CD4-positive, alpha-beta T cell treated with Interleukin-10 for 1 hour (primary cell): ENCODE measurements around the gene FAM32A.

Experiments
- DNase-seq: peaks from one replicate; pipeline ENCODE4 v3.0.0-alpha.2; 2020

The FAM32A gene

DNA sequence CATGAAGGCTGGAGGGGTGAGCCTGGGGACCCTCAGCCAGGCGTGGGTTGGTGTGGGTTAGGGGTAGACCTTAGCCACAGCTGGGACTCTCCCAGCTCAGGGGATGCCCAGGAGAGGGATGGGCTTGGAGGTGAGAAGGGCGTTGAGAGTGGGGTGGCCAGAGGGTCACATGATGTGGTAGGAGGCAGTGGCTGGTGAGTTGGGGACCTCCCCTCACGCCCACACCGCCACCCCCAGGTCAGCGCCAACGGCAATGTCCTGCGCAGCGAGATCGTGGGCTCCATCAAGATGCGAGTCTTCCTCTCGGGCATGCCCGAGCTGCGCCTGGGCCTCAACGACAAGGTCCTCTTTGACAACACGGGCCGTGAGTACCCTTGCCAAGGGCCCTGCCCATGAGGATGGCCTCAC is 41.0 kb downstream of the FAM32A start:
- no peak for DNase-seq

DNA sequence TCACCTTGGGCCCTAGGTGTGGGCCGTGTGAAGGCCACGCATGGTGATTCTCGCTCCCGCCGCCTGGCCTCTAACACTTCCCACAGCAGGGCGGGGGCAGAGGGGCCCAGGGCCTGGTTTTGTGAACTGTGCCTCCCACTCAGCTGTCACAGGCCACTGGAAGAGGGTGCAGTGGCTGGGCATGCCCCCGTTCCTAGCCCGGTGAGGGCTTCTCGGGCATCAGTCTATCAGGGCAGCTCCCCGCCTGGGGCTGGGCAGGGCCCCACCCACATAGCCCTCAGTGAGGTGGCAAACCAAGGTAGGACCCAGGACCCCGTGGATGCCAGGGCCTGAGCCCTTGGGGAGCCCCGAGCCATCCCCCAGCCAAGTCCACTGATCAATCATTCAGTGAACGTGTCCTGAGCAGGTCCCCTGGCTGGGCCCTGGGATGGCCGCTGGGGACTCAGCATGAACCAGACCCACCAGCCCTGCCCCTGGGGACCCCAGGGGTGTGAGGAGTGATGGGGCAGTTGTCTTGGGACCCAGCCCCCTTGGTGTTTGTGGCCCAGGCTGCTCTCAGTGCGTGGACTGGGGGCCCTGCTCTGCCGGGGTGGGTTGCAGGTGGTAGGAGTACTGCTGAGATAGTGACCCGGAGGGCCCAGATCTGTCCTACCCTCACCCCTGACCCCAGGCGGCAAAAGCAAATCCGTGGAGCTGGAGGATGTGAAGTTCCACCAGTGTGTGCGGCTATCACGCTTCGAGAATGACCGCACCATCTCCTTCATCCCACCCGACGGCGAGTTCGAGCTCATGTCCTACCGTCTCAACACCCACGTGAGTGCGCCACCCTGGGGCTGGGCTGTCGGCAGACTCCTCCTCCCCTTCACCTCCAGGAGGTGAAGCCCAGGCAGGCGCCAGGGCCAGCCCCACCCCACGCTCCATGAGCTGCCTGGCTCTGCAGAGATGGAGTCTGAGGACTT is 41.9 kb downstream of the FAM32A start:
- DNase-seq, result no peak

DNA sequence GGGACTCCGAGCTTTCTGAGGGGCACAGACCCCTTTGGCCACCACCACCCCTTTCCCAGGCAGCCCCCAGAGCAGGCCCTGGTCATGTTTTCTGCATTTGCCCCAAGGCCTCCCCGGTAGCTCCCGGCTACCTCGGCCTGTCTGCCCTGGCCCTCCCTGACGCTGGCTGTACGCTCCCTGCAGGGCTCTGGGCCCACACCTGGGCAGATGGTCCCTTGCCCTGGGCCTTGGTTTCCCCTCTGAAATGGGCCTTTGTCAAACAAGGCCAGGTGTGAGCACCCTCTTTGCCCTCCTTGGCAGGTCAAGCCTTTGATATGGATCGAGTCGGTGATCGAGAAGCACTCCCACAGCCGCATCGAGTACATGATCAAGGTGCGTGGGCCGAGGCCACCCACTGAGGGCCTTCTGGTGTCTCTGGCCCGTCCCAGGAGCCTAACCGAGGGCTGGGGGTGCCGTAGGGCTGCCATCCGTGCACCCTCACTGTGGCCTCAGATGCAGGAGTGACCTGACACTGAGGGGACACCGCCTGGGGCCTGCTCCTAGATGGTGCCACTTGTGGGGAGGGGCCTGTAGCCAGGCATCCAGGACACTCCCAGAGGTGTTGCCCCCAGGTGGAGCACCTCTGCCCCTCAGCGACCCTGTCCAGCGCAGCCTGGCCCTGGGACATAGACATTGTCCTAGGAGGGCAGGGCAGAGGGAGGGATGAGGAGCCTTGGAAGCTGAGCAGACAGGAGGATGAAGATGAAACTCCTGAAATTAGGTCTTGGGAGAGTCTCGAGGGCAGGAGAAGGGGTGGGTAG is 42.8 kb downstream of the FAM32A start:
- no peak for DNase-seq

DNA sequence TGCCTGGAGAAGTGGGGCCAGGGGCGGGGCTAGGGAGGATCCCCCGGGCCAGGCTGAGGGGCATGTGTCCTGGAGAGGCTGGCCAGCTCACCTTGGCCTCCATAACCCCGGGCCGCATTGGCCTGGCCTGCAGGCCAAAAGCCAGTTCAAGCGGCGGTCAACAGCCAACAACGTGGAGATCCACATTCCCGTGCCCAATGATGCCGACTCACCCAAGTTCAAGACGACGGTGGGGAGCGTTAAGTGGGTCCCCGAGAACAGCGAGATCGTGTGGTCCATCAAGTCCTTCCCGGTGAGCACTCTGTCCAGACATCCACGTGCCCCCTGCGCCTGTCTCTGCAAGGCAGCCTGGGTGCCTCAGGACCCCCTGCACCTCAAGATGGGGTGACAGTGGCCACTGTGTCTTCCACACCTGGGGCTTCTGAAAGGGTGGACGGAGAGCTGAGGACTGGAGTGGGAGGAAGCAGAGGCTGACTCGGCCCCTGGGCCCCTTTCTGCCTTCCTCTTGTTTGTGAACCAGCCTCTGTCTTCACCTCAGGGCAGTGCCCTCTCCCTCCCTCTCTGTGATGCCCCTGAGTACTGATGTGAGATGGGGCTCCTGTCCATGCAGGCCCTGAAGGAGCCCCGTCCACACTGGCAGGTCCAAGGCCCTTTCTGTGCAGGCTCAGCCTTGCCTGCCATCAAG is 43.6 kb downstream of the FAM32A start:
- no peak for DNase-seq

DNA sequence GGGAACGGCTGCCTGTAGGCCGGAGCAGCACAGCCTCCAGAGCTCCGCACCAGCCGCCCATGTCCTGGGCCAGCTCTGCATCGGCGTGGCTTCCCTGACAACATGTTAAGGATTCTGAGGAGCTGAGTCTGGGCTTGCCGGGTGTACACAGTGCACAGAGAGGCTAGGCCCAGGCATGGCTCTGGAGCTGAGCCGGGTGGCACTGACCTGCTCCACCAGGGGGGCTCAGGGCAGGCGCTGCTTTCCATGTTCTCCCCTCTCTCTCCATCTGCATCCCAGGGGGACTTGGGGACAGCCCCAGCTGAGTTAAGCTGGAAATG is 44.1 kb downstream of the FAM32A start:
- DNase-seq, result no peak

DNA sequence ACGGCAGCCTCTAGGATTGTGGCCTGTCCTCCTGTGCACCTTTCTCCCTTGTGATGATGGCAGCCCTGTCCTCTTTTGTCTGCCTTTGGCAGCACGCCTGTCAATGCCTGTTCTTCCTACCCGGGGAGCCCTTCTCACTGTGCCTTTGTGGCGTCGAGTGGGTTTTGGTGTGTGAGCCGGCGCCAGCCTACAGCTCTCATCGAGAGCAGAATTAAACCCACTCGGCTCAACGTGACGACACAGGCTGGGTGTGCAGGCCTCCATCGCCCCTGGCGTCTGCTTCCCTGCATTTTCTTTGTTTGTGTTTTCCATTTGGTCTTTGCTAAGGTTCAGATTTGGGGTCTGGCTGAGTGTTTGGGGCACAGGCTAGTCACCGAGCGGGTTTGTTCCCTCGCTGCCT is 46.9 kb downstream of the FAM32A start:
- no peak for DNase-seq

DNA sequence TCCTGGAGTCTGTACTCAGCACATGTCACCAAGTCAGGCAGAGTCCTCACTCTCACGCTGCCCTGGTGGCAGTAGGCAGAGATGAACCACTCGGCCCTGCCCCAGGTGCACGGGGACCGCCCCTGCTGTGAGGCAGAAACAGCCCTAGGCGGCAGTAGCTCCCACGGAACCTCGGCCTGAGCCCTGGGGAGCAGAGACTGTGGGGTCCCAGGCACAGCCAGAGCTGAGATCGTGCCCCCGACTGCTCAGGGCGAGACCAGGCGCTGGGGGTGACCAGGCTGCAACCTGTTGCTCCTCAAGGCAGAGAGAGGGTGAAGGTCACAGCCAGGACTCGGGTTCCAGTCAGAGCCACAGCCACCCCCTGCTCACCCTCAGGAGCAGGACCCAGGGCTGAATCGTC is 47.4 kb downstream of the FAM32A start:
- no peak for DNase-seq

DNA sequence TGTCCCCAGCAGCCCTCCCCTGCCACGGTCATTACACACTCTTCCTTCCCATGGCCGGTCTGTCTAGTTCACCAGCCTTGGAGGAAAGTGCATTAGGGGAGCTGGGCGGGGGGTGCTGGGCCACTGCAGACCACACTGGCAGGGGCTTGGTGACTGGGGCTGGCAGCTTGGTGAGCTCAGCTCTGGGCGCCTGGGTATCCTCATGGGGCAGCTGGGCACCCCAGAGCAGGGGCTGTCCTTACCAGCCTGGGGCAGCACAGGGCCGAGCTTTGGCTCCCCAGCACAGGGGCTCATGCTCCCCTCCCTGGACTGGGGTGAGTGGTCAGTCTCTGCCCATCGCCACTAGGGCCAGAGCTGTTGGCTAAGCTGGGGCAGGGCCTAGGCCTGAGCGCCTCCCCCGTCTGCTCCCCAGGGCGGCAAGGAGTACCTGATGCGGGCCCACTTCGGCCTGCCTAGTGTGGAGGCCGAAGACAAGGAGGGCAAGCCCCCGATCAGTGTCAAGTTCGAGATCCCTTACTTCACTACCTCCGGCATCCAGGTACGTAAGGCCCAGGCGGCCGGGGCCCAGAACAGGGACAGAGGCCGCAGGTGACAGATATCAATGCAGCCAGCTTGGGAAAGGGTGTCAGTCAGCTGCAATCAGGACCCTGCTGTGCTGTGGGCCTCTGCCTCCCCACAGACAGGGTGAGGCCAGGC is 48.0 kb downstream of the FAM32A start:
- no peak for DNase-seq

DNA sequence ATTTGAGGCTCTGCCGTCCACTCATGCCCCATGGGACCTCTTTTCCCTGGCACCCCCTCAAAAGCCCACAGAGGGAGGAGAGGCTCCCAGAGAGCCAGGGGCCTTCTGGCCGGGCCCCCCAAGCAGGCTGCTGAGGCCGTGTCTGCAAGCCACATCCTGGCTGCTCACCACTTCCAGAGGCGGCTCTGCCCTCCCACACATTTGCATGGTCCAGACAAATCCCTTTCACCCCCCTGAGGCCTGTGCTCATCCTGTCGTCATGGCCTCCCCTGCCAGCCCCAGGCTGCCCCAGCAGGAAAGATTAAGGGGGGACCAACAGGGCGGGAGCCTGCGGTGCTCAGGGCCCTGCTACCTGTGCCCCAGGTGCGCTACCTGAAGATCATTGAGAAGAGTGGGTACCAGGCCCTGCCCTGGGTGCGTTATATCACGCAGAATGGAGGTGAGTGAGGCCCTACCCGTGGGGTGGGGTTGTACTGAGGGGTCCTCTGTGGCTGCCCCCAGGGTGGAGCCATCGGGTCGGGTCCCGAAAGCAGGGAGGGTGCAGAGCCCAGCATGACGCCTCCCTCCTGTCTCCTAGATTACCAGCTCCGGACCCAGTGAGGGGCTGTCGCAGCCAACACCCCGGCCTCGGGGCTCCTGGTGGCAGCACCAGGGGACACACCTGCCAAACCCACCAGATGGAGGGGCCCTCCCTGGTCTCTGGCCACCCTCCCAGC is 48.8 kb downstream of the FAM32A start:
- no peak for DNase-seq

DNA sequence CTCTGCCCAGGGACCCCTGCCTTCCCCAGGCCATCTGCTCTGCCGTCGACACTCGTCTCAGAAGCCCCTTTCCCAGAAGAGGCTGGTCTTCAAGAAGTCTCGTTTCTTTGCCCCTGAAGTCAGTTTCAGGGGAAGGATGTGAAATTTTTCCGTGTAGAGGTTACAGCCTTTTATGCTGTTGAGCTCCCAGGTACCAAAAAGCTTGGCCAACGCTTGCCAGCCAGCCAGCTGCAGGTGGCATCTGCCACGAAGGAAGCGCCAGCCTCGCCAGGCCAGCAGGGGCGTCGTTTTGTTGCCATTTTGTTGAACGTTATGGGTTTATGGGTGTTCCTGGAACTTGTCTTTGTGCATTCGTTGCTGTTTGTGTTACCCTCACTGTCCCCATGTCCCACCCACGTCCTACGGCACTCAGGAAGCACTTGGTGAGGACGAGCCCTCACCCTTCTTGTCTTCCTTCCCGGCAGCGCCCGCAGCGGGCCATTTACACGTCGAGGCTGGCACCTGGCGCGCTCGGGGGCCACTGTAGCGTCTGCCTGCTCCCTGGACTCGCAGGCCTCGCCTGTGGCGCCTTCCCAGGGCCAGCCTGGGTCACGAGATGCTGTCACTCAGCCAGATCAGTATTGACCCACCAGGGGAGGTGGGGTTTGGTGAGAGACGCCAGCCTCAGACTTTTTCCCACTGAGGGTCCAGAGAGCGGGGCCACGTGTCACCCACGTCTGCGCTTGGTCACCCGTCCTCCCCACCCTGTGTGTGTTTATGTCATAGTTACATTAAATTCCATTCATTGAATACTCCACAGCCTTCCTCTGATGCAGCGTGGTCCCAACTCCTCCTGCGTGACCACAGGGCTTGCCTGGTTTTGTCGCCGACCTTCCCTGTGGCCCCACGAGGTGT is 49.6 kb downstream of the FAM32A start:
- no peak for DNase-seq

DNA sequence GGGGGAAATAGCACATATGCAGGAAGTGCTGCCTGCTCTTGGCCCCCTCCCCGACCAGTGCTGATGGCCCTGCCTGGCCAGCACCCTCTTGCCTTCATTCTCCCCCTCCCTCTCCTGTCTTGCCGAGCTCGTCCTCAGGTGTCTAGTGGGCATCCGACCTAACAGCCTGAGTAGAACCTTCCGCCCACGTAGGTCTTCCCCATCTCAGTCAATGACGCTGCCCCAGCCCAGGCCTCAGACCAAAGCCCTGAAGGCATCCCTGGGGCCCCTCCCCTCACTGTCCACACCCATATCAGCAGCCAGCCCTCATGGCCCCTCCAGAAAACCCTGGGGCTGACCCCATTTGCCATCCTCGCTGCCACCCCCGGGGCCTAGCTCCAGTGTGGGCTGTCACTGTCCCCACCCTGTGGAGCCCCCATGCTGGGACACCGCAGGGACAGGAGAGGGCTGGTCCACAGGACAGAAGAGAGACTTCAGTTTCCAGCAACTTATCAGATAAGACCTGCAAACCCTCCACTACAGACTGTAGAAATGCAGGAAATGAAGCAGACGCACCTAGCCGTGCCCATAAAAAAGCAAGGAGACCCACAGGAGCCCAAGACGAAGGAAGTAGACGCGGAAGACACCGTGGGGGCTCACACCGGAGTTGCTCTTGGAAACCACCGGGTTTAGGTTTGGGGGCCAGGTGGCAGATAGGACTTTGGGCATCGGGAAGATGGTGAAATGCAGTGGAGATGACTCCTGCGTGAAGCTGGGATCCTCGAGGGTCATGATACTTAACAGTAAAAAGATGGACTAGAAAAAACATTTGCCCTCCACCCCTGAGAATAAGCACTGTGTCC is 50.8 kb downstream of the FAM32A start:
- DNase-seq, result no peak
